NCI-H82 treated with DMSO at 0.1 percent for 48 hours (cell line): ENCODE results near the gene ZNF804B.

Experiments
- DNase-seq: peaks from one replicate; lab custom pipeline; 2025; ENCODE audit not compliant: unreplicated experiment; lab: John Stamatoyannopoulos, UW

Gene ZNF804B

GRCh38 chr7:88835147-88835728 lies 75.7 kb downstream of the ZNF804B start:
- DNase-seq, result peak; percentile 63

- DNase-seq, result no peak
Measured at GRCh38 chr7:88842201-88842600, 82.7 kb downstream of the ZNF804B start.

- no peak for DNase-seq
Measured at GRCh38 chr7:88845091-88845490, 85.6 kb downstream of the ZNF804B start.

- DNase-seq, result no peak
Measured at GRCh38 chr7:88851220-88851619, 91.7 kb downstream of the ZNF804B start.

GRCh38 chr7:88859288-88859687 lies 99.8 kb downstream of the ZNF804B start:
- DNase-seq, result no peak

- DNase-seq, result no peak
Measured at GRCh38 chr7:88866265-88866863, 106.9 kb downstream of the ZNF804B start.

GRCh38 chr7:88867158-88867557 lies 107.7 kb downstream of the ZNF804B start:
- DNase-seq, result no peak

GRCh38 chr7:88868456-88868855 lies 109.0 kb downstream of the ZNF804B start:
- no peak for DNase-seq

- no peak for DNase-seq
Measured at GRCh38 chr7:88881136-88881535, 121.6 kb downstream of the ZNF804B start.

- no peak for DNase-seq
Measured at GRCh38 chr7:88885131-88885530, 125.6 kb downstream of the ZNF804B start.

GRCh38 chr7:88888684-88889083 lies 129.2 kb downstream of the ZNF804B start:
- no peak for DNase-seq

- no peak for DNase-seq
Measured at GRCh38 chr7:88910516-88910915, 151.0 kb downstream of the ZNF804B start.

- DNase-seq, result no peak
Measured at GRCh38 chr7:88912852-88913251, 153.4 kb downstream of the ZNF804B start.

GRCh38 chr7:88915615-88916014 lies 156.1 kb downstream of the ZNF804B start:
- no peak for DNase-seq

GRCh38 chr7:88919478-88920131 lies 160.1 kb downstream of the ZNF804B start:
- no peak for DNase-seq

GRCh38 chr7:88922944-88923343 lies 163.4 kb downstream of the ZNF804B start:
- no peak for DNase-seq

- DNase-seq, result no peak
Measured at GRCh38 chr7:88928276-88928675, 168.8 kb downstream of the ZNF804B start.

- DNase-seq, result no peak
Measured at GRCh38 chr7:88929719-88930118, 170.2 kb downstream of the ZNF804B start.

- no peak for DNase-seq
Measured at GRCh38 chr7:88933285-88933684, 173.8 kb downstream of the ZNF804B start.

- DNase-seq, result no peak
Measured at GRCh38 chr7:88942815-88943501, 183.5 kb downstream of the ZNF804B start.

GRCh38 chr7:88951826-88952225 lies 192.3 kb downstream of the ZNF804B start:
- no peak for DNase-seq

GRCh38 chr7:88964418-88964817 lies 204.9 kb downstream of the ZNF804B start:
- no peak for DNase-seq
